Measurements from ENCODE around the gene CLEC18C. TPM values are rescaled to one million over a fixed set of nuclear protein-coding genes. Genes with fewer than 3 reads are reported as not detected.
"Not testable (repeated sequence)": the region's sequence is repeated elsewhere in the genome, so short reads cannot be mapped to it uniquely, and the experiment has no call there.

CLEC18C gene
- polyA plus RNA-seq, 12 donors: 0.28 to 1.1 (median 0.53) TPM; not detected in 4

- not testable (repeated sequence) for DNase-seq
Observed at GRCh38 chr16:70206382-70206781, 32.8 kb downstream of the CLEC18C start.

GRCh38 chr16:70218586-70218985 lies 45.0 kb downstream of the CLEC18C start:
- DNase-seq: not testable (repeated sequence)

GRCh38 chr16:70222574-70222973 lies 49.0 kb downstream of the CLEC18C start:
- not testable (repeated sequence) for DNase-seq

- DNase-seq: not testable (repeated sequence)
Observed at GRCh38 chr16:70223216-70223615, 49.6 kb downstream of the CLEC18C start.

- DNase-seq: not testable (repeated sequence)
Observed at GRCh38 chr16:70223971-70224513, 50.5 kb downstream of the CLEC18C start.

GRCh38 chr16:70224645-70225044 lies 51.1 kb downstream of the CLEC18C start:
- not testable (repeated sequence) for DNase-seq

GRCh38 chr16:70225430-70225829 lies 51.8 kb downstream of the CLEC18C start:
- DNase-seq: not testable (repeated sequence)

- DNase-seq: not testable (repeated sequence)
Observed at GRCh38 chr16:70226024-70226423, 52.4 kb downstream of the CLEC18C start.

- DNase-seq: not testable (repeated sequence)
Observed at GRCh38 chr16:70231831-70232230, 58.2 kb downstream of the CLEC18C start.

Other genes starting within 250 kb of the CLEC18C start
- under 1 TPM in 9 of 12 donors, not detected in 3; 0.16 to 0.90 (median 0.56) TPM for gene CLEC18A, start 222.5 kb upstream of the CLEC18C start, polyA plus RNA-seq (ENCODE audit: insufficient read length in 12 of 12)
- 10 to 100 TPM; 15.4 to 59.3 (median 22.9) TPM for gene PDPR, start 59.5 kb upstream of the CLEC18C start, polyA plus RNA-seq (ENCODE audit: insufficient read length in 12 of 12)
- 10 to 100 TPM in 11 of 12 donors, 1 to 10 TPM in 1; 9.8 to 81.1 (median 12.9) TPM for gene EXOSC6, start 78.2 kb downstream of the CLEC18C start, polyA plus RNA-seq (ENCODE audit: insufficient read length in 12 of 12)
- gene AARS1, start 115.7 kb downstream of the CLEC18C start, polyA plus RNA-seq (ENCODE audit: insufficient read length in 12 of 12): 10 to 100 TPM in 11 of 12 donors, not detected in 1; 39.4 to 61.8 (median 57.4) TPM
- 10 to 100 TPM in 11 of 12 donors, not detected in 1; 18.3 to 31.4 (median 23.2) TPM for gene DDX19B, start 125.4 kb downstream of the CLEC18C start, polyA plus RNA-seq (ENCODE audit: insufficient read length in 12 of 12)
- 10 to 100 TPM in 11 of 12 donors, not detected in 1; 22.2 to 49.0 (median 39.4) TPM for gene DDX19A, start 173.1 kb downstream of the CLEC18C start, polyA plus RNA-seq (ENCODE audit: insufficient read length in 12 of 12)